GM12865 (cell line): ENCODE data around the gene CADM1.
A peak's percentile ranks its signal among the peaks of the same experiment; 100 is the strongest.

Experiments
- DNase-seq: peaks from one replicate; pipeline ENCODE4 v3.0.0; 2010; ENCODE audit warnings: low read depth
- H3K4me3 ChIP-seq: 2 replicates; pipeline ENCODE4 v1.5.1; 2011; ENCODE audit warnings: mild to moderate bottlenecking, low read depth, low read length, control low read depth
- CTCF ChIP-seq: IDR thresholded peaks from 2 replicates; pipeline ENCODE4 v1.5.1; 2011; ENCODE audit warnings: low read length, control low read depth, low read depth, inconsistent platforms; ENCODE audit not compliant: insufficient read depth; ENCODE audit errors: missing control alignments

CADM1 gene

GRCh38 chr11:115421992-115422689 is 82.1 kb downstream of the CADM1 start:
- DNase-seq, result no peak
- no peak overlapping the region for H3K4me3 ChIP-seq
- TF ChIP-seq CTCF, result no peak

- no peak for DNase-seq
Observed at GRCh38 chr11:115421352-115421991, 82.7 kb downstream of the CADM1 start.

GRCh38 chr11:115420505-115420904 is 83.7 kb downstream of the CADM1 start:
- no peak overlapping the region for H3K4me3 ChIP-seq
- no peak for DNase-seq
- no peak for TF ChIP-seq CTCF

More at GRCh38 chr11:115421352-115421991, 82.7 kb downstream of the CADM1 start:
- no peak overlapping the region for H3K4me3 ChIP-seq
- TF ChIP-seq CTCF, result no peak

GRCh38 chr11:115418626-115419025 is 85.6 kb downstream of the CADM1 start:
- no peak for TF ChIP-seq CTCF
- H3K4me3 ChIP-seq, result no peak overlapping the region
- DNase-seq, result no peak

GRCh38 chr11:115418081-115418480 is 86.1 kb downstream of the CADM1 start:
- TF ChIP-seq CTCF, result no peak
- peak; percentile 9 for DNase-seq

GRCh38 chr11:115411120-115411519 is 93.1 kb downstream of the CADM1 start:
- DNase-seq, result no peak
- no peak overlapping the region for H3K4me3 ChIP-seq

More at GRCh38 chr11:115418081-115418480, 86.1 kb downstream of the CADM1 start:
- H3K4me3 ChIP-seq, result no peak overlapping the region

More at GRCh38 chr11:115411120-115411519, 93.1 kb downstream of the CADM1 start:
- TF ChIP-seq CTCF, result no peak
